Osteoblast (primary cell): ENCODE results near the gene FHIT. TPM values are rescaled to one million over a fixed set of nuclear protein-coding genes. Genes with fewer than 3 reads are reported as not detected.

Experiments
- DNase-seq: peaks from one replicate; pipeline ENCODE4 v3.0.0; 2011; ENCODE audit warnings: low spot score, mixed read lengths; ENCODE audit not compliant: insufficient read length; ENCODE audit errors: missing footprints
- H2AFZ ChIP-seq: 2 replicates; pipeline ENCODE4 v1.6.0; 2011; ENCODE audit warnings: mild to moderate bottlenecking, low read length
- H3K27ac ChIP-seq: 2 replicates; pipeline ENCODE4 v1.5.1; 2011; ENCODE audit warnings: mild to moderate bottlenecking, low read depth, low read length, moderate library complexity
- H3K27me3 ChIP-seq: 2 replicates; pipeline ENCODE4 v1.6.0; 2012; ENCODE audit warnings: mild to moderate bottlenecking, control low read depth, inconsistent platforms, low read length, moderate library complexity; ENCODE audit not compliant: insufficient read depth
- H3K36me3 ChIP-seq: 2 replicates; pipeline ENCODE4 v1.5.1; 2011; ENCODE audit warnings: mild to moderate bottlenecking, low read length, control low read depth, moderate library complexity; ENCODE audit not compliant: insufficient read depth
- H3K4me1 ChIP-seq: 2 replicates; pipeline ENCODE4 v1.5.1; 2011; ENCODE audit warnings: mild to moderate bottlenecking, low read length, control low read depth, moderate library complexity; ENCODE audit not compliant: insufficient read depth
- H3K4me2 ChIP-seq: 2 replicates; pipeline ENCODE4 v1.6.0; 2011; ENCODE audit warnings: mild to moderate bottlenecking, low read length; ENCODE audit not compliant: insufficient read depth
- H3K4me3 ChIP-seq: fragments of 200-600 bp; sonication (generic); 3 replicates; pipeline ENCODE4 v1.5.1; 2012; ENCODE audit warnings: mild to moderate bottlenecking, low read length, inconsistent platforms; ENCODE audit not compliant: insufficient read depth
- H3K79me2 ChIP-seq: 2 replicates; pipeline ENCODE4 v1.6.0; 2012; ENCODE audit warnings: mild to moderate bottlenecking, low read length, control low read depth, inconsistent platforms; ENCODE audit not compliant: insufficient read depth
- H3K9me3 ChIP-seq: 2 replicates; pipeline ENCODE4 v1.5.1; 2011; ENCODE audit warnings: low read depth, low read length, control low read depth
- H4K20me1 ChIP-seq: 2 replicates; pipeline ENCODE4 v1.6.0; 2012; ENCODE audit warnings: mild to moderate bottlenecking, low read length, control low read depth; ENCODE audit not compliant: insufficient read depth
- total RNA-seq: library from RNA; depleted of rRNA; stranded (reverse); fragments of >200 nt; gene quantifications from 2 replicates; pipeline ENCODE4 v1.2.3, GENCODE V29; 2012
- TF ChIP-seq, protein P1 (sequence below): IDR thresholded peaks from 2 replicates; pipeline ENCODE4 v1.5.1; 2011; ENCODE audit warnings: mild to moderate bottlenecking, low read depth, low read length, moderate library complexity; ENCODE audit errors: extremely low read depth

FHIT gene
- total RNA-seq, 1 donor: 3.3 TPM

DNA sequence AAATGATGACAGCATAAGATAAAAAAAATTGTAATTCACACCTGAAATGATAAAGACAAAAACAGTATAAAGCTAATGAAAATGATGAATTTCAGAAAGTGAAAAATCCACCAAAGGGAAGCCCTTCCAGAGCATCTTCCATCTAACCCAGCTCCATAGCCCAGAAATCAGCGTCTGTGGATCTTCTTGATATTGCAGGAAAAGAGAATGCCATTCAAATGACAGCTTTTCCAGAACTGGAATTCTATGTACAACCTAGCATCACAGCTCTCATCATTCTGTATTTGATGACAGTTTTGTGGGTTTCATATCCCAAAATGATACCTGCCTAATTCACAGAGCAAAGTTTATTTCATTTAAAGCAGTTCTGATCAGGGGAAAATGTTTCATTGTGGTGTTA is 267.3 kb downstream of the FHIT start:
- no peak for DNase-seq
- Histone ChIP-seq H2AFZ (no peak overlapping the region), H3K36me3 (no peaks in the 10 kb centered on the region), H3K27me3 (no peaks in the 10 kb centered on the region), H4K20me1 (no peaks in the 10 kb centered on the region), H3K4me1 (peaks cover 9% of the 10 kb centered on the region), H3K79me2 (no peaks in the 10 kb centered on the region), H3K4me2 (no peak overlapping the region), H3K27ac (no peak overlapping the region), H3K9me3 (no peaks in the 10 kb centered on the region), H3K4me3 (no peak overlapping the region)
- TF ChIP-seq, protein P1, sequence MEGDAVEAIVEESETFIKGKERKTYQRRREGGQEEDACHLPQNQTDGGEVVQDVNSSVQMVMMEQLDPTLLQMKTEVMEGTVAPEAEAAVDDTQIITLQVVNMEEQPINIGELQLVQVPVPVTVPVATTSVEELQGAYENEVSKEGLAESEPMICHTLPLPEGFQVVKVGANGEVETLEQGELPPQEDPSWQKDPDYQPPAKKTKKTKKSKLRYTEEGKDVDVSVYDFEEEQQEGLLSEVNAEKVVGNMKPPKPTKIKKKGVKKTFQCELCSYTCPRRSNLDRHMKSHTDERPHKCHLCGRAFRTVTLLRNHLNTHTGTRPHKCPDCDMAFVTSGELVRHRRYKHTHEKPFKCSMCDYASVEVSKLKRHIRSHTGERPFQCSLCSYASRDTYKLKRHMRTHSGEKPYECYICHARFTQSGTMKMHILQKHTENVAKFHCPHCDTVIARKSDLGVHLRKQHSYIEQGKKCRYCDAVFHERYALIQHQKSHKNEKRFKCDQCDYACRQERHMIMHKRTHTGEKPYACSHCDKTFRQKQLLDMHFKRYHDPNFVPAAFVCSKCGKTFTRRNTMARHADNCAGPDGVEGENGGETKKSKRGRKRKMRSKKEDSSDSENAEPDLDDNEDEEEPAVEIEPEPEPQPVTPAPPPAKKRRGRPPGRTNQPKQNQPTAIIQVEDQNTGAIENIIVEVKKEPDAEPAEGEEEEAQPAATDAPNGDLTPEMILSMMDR: no peak

DNA sequence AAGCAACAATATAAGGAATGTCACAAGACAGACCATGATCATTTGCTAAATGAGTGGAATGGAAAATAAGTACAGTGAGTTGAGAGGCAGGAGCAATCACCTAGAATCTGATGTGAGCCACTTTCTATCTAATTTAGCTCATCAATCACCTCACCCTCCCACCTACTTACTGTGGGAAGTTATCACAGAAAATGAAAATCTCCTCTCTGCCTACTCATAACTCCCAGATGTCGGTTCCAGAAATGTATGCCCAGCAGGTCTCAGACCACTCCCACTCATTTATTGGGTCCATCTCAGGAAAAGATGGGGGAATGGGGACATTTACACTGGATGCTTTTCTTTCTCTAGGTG is 270.9 kb downstream of the FHIT start:
- Histone ChIP-seq H3K36me3 (no peaks in the 10 kb centered on the region), H3K79me2 (no peaks in the 10 kb centered on the region), H3K27me3 (no peaks in the 10 kb centered on the region), H3K9me3 (no peaks in the 10 kb centered on the region), H2AFZ (peak overlapping the region; percentile 60), H3K4me1 (peaks cover 9% of the 10 kb centered on the region), H3K4me3 (no peak overlapping the region), H3K27ac (no peak overlapping the region), H4K20me1 (no peaks in the 10 kb centered on the region), H3K4me2 (peak overlapping the region; percentile 9)
- TF ChIP-seq, protein P1: no peak
- DNase-seq: no peak

DNA sequence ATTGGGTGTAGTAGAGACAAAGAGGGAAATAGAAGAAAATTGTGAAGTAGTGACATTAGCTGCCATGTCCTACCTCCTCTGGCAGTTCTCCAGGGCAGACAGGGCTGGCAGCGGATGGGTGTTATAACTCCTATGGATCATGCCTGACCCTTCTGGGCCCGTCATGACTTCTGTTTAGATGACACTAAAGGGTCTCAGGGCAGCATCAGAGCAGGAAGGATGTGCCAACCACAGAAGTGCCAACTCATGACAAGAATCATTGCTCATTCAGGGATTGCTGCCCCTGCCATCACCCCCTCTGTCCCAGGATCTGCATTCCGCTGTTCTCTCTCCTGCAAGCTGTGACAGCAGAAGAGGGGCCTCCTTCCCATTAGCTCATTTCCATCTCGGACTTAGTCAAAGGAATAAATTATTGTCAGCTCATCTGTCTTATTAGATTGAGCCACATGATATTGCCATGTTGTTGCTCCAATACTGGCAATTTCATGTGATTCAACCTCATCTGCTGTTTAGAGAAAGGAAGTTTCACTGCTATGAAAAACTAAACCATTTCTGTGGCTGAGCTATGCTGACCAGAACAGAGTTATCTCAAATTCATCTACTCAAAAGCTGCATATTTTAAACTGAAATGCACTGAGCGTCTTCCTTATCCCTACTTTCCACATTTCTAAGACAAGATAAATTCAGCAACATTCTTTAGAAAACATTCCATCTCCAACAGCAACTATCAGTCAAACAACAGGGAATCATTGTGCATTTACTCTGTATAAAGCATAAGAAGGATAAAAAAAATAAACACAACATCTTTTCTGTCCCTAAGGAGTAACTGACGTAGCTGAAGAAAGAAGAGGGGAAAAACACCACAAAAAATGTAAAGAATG is 271.6 kb downstream of the FHIT start:
- Histone ChIP-seq H4K20me1 (no peaks in the 10 kb centered on the region), H3K9me3 (no peaks in the 10 kb centered on the region), H3K36me3 (no peaks in the 10 kb centered on the region), H3K27ac (peak overlapping the region; percentile 31), H2AFZ (peak overlapping the region; percentile 60), H3K4me2 (peak overlapping the region; percentile 9), H3K4me3 (no peak overlapping the region), H3K27me3 (no peaks in the 10 kb centered on the region), H3K79me2 (no peaks in the 10 kb centered on the region), H3K4me1 (peaks cover 9% of the 10 kb centered on the region)
- no peak for DNase-seq
- TF ChIP-seq, protein P1: no peak

DNA sequence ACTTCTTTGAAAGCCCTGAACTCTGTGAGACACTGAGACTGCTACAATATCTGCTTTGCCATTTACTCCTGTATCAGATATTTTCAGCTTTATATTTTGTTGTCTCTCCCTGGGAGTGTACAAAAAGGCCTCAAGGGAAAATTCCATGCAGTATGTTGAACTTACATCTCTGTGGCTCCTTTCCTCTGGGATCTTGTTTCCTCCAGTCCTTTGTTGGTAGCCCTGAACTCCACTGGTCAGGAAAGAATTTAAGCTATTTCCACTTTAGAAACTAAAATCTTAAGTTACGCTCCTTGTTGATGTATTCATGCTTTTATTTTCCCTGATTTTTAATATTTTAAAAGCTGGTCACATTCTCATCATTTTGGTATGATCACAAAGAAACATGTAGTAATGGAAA is 277.9 kb downstream of the FHIT start:
- DNase-seq: no peak
- H4K20me1 ChIP-seq: no peaks in the 10 kb centered on the region
- H3K4me3 ChIP-seq: no peak overlapping the region
- no peak overlapping the region for H3K27ac ChIP-seq
- TF ChIP-seq, protein P1: no peak
- H3K9me3 ChIP-seq: peaks cover 2% of the 10 kb centered on the region
- H3K4me2 ChIP-seq: no peak overlapping the region
- H3K27me3 ChIP-seq: no peaks in the 10 kb centered on the region
- H2AFZ ChIP-seq: no peak overlapping the region
- H3K36me3 ChIP-seq: no peaks in the 10 kb centered on the region
- H3K79me2 ChIP-seq: no peaks in the 10 kb centered on the region
- no peaks in the 10 kb centered on the region for H3K4me1 ChIP-seq
